ENCODE measurements around the gene DEFB128.
"Not testable (repeated sequence)": the region's sequence is repeated elsewhere in the genome, so short reads cannot be mapped to it uniquely, and the experiment has no call there.

The DEFB128 gene

DNA sequence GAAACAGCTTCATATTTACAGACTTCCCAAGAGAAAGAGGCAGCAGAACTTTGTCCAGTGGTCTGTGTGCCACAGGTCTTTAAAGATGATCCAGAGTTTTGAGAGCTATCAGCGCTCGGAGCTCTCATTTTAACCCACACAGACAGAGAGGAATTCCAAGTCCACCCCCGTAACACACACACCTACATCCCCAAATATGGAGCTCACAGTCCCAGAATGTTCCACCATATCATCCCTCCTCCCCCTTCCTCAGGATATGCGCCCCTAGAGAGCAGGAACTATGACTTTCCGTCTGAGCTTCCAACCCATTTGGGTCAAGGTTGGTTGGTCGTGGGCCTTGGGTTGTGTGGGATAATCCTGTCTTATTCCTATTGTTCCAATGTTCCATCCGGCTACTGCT lies at the start of gene DEFB128:
Gene DEFB128 (minus strand): TSS at position 101 of the 400 bp plus-strand sequence. CDS start 88 bp downstream, at position 13.
- no peak for DNase-seq

DNA sequence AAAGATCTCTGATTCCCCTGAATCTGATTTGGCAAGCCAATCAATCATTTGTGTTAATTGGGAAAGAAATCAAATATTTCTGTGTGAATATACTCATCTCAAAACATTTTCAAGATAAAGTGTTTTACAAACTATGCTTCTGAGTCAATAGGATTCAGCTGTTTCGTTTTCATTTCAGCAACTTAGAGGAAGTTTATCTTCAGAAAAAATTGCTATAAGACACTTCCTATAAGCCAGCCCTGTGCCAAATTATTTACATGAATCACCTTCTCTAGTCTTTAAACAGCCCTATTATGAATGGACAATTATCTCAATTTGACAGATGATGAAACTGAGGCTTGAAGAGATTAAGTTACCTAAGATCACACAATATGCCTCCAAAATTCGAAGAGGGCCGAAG lies 48.4 kb upstream of the DEFB128 start:
- DNase-seq: no peak

DNA sequence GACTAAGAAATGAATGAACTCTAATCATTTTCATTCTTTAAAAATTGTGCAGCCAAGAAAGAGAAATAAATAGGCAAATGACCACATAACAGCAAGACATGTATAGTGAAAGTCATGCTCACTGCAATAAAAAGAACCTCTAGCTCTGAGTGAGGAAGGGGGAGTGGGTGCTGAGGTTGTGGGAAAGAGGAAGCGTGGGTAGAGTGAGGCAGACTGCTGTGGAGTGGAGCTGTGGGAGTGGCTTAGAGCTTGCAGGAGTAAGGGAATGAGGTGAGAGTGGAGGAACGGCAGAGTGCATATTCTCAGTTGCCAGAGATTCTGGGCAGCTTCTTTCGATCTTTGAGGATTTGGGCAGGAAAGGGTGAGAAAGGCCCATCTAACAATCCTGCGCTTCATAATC lies 48.0 kb upstream of the DEFB128 start:
- DNase-seq: no peak

DNA sequence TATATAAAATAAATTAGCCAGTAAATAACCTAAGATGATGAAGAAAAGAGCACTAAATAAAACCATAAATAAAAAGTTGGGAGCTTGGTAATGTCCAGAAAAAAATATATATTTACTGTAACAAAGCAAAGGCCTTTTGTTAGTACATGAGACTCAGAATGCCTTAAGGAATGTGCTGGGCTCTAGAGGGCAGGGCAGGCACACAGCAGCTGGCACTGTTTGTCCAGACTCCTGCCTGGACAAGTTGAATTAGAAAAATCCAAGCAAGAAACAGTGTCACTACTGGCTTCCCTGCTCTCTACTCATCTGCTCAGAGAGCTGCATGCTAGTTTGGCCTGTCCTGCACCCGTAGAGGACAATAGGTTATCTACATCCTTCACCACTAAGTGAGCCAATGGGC lies 46.4 kb upstream of the DEFB128 start:
- DNase-seq: no peak

DNA sequence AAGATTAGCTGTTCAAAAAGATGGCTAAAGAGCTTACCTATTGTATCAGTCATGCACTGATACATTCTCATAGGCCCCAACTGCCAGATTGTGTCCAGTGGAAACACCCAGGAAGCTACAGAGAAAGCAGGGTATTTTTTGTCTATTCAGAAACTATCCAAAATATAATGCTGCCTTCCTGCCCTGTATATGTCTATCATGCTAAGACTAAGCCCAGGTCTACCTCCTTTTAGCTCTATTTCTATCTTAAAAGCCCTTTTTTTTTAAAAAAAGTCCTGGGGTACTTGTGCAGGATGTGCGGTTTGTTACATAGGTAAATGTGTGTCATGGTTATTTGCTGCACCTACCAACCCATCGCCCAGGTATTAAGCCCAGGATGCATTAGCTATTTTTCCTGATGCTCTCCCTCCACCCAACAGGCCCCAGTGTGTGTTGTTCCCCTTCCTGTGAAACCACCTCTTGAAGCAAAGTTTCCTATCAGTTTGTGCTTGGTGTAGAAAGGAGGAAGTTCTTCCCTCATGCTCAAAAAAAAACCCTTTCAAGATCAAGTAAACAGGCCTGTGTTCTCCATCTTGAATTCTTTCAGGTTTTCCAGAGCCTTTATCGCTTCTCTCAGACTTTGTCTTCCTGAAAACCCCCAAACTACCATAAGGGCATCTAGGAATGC lies 38.1 kb upstream of the DEFB128 start:
- DNase-seq: no peak

DNA sequence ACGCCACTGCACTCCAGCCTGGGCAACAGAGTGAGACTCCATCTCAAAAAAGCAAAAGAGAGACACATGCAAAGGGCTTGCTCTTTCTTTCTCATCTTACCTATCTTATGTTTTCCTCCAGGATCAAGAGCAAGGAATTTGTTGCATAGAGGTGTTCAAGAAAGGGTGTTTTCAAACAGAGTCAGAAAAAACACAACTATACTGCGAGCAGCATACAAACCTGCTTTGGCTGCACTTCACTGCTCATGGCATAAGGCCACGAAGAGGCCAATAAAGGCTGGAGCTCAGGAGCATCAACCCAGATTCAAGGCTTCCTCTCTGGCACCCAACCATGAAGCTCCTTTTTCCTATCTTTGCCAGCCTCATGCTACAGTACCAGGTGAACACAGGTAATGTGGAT lies 37.4 kb upstream of the DEFB128 start, which contains the start of gene DEFB129:
Gene DEFB129 (plus strand): TSS at position 301 of the 400 bp plus-strand sequence. CDS start 31 bp downstream, at position 332.
- no peak for DNase-seq

DNA sequence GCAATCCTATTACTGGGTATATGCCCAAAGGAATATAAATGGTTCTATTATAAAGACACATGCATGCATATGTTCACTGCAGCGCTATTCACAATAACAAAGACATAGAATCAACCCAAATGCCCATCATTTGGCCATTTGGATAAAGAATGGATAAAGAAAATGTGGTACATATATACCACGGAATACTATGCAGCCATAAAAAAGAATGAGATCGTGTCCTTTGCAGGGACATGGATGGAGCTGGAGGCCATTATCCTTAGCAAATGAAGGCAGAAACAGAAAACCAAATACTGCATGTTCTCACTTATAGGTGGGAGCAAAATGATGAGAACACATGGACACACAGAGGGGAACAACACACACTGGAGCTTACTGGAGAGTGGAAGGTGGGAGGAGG lies 36.4 kb upstream of the DEFB128 start:
- not testable (repeated sequence) for DNase-seq

DNA sequence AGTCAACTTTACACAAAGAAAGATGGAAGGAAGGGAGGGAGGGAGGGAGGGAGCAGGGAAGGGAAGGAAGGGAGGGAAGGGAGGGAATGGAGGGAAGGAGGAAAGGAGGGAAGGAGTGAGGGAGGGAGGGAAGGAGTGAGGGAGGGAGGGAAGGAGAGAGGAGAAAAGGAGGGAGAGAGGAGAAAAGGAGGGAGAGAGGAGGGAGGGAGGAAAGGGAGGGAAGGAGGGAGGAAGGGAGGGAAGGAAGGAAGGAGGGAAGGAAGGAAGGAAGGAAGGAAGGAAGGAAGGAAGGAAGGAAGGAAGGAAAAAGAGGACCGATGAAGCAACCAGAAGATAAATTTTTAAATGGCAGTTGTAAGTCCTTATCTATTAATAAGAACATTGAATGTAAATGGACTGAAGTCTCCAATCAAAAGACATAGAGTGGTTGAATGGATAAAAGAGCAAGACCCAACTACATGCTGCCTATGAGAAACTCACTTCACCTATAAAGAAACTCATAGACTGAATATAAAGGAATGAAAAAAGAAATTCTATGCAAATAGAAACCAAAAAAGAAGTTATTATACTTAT lies 31.8 kb upstream of the DEFB128 start:
- DNase-seq: no peak

DNA sequence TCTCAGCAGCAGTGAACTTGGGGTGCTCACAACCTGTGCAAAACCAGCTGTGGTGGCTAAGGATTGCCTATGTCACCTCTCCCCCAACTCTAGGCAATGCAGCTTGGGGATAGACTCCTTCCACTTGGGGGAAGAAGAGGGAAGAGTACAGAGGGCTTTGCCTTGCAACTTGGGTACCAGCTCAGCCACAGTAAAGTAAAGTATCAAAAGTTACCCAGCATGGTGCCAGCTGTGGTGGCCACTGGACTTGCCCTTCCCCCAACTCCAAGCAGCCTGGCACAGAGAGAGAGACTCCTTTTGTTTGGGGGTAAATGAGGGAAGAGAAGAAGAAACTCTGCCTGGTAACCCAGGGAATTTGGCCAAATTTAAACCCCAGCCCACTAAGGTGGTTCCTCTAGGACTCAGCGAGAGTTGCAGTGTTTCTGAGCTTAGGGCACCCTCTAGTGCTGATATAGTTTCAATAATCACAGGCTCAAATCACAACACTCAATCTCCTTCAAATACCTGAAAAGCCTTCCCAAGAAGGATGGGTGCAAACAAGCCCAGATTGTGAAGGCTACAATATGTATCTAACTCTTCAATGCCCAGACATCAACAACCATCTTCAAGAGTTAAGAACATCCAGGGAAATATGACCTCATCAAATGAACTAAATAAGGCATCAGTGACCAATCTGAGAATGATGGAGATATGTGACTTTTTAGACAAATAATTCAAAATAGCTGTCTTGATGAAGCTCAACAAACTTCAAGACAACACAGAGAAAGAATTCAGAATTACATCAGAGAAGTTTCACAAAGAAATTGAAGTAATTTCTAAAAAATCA lies 30.0 kb upstream of the DEFB128 start:
- no peak for DNase-seq

DNA sequence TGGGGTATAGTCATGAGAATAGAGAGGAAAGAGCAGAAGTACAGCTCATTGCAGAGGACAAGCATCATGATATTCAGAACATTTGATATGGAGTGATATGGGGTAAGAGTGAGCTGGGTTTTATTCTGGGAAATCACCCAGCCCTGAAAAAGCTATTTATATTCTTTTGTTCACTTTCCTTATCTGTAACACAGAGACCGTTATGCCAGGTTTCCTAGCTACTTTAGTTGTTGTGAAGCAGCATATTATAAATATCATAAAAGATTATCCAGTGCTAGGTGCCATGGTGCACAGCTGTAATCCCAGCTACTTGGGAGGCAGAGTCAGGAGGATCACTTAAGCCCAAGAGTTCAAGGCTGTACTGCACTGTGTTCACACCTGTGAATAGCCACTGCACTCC lies 27.8 kb upstream of the DEFB128 start:
- no peak for DNase-seq

DNA sequence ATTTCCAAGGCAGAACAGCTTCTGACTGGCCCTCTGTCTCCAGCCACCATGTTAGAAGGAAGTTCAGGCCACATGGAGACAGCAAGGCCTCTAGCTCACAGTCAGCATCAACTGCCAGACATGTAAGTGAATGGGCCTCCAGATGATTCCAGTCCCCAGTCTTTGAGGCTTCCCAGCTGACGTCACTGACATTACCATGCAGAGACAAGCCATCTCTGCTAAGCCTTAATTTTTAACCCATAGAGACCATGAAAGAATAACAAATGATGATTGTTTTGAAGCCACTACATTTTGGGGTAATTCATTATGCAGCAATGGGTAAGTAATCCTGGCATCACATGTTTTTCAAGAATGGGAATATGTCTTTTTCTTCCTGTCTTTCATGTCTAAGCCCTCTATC lies 26.3 kb upstream of the DEFB128 start:
- no peak for DNase-seq

DNA sequence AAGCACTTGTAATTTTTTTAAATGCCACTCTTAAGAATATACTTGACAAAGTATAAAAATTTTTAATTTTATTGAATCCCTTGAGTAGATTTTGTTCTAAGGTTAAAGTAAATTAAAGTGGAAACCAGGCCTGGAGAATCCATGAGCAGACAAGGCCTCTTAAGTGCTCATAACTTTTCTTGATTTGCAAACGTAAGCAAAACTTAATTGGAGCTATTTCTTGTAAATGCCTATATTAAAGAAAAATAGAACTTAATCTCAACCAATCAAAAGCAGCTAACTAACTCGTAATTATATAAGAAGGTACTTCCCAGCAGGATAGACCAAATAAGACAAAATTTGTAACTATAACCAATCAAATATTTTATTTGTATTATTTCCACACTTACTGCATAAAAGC lies 24.9 kb upstream of the DEFB128 start:
- no peak for DNase-seq

DNA sequence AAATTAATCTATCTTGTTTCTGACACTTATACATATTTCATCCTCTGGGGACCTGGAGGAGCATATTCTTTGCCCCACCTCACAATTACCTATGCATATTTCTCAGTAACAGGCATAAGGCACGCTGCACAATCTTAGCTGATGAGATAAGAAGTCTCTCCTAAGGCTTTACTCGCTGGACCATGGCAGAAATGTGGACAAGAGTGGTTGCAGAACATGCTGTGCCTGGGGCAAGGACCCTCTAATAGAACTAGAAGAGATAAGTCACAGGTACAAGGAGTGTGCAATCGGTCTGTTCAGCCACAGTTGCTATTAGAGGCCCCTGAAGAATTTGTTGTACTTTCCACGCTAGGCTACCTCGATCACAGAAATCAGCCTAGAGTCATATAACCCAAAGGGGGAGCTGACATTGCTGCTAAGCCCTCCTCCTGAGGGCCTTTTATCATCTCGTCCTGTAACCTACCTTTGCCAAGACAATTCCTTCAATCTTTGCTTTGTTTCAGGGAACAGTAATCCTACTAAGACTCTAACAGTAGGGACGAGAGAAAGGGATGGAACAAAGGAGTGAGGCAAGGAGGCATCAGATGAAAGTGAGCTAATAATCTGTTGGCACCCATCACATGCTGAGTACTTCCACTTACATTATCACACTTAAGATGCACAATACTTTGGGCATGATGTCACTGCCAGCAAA lies 21.4 kb upstream of the DEFB128 start:
- DNase-seq: no peak

DNA sequence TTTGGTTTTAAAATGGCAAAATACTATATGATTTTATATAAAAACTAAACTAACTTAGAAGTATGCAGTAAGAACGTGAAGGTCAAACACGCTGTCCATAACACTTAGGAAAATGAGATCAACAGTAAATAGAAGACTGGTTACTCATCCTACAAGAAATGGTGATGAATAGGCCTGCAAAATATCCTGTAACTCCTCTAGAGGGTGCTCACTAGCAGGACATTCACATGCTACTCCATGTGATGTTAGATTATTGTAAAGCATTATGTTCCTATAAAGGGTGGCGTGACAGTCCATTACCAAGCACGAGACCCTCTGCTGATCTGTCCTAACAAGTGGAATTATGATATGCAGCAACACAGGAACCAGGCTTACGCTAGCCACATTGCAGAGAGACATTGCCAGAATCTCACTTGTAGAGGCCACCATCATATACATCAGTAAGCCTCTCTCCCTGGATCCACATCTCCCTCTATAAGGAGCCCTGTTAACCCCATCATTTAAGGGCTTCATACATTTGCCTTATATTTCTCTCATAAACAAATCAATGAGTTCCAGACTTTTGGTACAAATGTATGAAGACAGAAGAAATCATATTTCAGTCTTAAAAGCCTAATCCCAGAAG lies 19.5 kb upstream of the DEFB128 start:
- DNase-seq: no peak

DNA sequence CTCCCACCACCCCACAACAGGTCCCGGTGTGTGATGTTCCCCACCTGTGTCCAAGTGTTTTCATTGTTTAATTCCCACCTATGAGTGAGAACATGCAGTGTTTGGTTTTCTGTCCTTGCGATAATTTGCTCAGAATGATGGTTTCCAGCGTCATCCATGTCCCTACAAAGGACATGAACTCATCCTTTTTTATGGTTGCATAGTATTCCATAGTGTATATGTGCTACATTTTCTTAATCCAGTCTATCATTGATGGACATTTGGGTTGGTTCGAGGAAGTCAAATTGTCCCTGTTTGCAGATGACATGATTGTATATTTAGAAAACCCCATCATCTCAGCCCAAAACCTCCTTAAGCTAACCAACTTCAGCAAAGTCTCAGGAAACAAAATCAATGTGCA lies 14.1 kb upstream of the DEFB128 start:
- DNase-seq: not testable (repeated sequence)

DNA sequence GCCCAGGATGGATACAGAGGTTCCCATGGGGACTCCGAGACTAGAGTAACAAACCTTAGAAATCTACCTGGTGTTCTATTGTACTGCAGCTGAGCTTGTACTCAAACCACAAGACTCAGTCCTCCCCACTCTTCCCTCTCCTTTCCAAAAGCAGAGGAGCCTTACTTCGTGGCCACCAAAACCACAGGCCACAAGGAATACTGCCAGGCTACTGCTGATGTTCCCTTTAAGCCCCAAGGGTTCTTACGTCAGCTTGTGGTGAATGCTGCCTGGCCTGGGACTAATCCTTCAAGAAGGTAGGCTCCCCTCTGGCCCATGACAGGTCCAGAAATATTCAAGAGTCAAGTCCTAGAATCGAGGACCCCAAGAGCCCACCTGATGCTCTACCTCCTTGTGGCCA lies 10.5 kb upstream of the DEFB128 start:
- DNase-seq: no peak

DNA sequence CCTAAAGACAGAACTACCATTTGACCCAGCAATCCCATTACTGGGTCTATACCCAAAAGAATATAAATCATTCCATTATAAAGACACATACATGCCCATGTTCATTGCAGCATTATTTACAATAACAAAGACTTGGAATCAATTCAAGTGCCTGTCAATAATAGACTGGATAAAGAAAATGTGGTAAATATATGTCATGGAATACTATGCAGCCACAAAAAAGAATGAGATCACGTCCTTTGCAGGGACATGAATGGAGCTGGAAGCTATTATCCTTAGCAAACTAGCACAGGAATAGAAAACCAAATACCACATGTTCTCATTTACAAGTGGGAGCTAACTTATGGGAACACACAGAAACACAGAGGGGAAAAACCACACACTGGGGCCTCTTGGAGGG lies 8.7 kb upstream of the DEFB128 start:
- DNase-seq: no peak

DNA sequence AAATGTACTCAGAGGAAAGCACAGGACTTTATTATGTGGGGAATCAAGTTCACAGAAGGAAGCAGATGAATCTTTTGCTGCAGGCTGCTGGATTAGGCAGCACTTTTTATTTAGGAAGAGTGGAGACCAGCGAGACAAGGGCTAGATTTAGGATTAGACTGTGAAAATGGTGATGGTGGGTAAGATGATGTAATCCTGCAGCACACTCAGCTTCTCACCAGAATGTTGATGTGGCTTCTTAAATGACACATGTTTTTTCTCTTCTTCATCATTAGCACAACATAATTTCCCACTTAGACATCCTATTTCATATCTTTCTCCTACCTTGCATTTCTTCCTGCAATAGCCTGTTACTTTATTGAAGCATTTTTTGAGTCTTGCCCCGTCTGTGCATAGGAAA lies 1.8 kb downstream of the DEFB128 start:
- no peak for DNase-seq

DNA sequence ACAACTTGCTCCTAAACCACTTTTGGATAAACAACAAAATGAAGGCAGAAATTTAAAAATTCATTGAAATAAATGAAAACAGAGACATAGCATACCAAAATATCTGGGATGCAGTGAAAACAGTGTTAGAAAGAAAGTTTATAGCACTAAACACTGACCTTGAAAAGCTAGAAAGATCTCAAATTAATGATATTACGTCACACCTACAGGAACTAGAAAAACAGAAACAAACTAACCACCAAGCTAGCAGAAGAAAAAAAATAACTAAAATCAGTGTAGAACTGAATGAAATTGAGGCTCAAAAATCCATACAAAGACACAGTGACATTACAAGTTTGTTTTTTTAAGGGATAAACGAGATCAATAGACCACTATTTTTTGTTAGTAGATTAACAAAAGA lies 5.2 kb downstream of the DEFB128 start:
- DNase-seq: no peak

DNA sequence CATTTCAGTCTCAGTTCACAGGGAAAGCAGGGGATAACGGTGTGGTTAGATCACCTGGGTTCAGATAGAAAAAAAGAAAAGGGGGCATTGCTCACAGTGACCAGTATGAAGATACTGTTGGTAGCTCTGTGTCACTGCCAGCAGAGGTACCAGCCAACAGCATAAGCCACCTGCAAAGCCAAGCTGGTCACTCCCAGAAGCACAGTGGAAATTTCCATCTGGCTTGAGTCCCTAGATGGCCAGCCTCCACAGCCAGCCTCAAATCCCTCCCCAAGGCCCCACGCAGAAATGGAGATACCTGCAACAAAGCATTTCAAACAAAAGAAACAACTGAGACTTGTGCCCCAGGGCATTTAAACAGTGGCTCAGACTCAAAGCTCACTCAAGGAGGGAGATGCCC lies 20.6 kb downstream of the DEFB128 start:
- DNase-seq: no peak

DNA sequence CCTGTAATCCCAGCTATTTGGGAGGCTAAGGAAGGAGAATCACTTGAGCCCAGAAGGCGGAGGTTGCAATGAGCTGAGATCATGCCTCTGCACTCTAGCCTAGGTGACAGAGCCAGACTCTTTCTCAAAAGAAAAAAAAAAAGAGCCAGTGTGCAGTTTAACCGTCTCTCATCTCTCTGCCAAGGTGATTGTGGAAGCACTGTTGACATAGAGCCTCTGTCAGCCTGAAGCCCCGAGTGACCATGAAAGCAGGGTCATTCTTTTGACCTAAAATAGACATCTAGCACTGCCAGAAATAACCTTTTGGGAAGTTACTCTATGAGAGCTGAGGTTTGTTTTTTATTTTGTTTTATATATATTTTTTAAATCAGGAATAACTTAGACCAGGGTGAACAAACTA lies 24.9 kb downstream of the DEFB128 start:
- no peak for DNase-seq

DNA sequence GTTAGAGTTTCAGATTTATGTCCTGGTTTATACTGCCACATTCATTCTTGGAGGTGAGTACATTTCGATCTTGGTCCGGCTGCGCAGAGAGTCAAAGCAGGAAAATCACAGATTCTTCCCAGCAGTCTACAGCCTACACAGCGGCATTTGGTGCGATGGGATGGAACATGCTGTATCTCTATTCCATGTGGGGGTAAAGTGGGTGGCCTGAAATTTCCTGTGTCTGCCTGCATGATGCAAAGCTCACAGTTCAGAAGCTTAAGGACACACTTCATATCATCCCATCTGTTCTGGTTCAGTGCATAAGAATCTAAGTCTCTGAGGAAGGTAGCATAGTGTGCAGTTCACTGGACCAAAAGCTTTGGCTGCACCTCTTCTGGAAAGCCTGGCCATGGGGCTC lies 32.4 kb downstream of the DEFB128 start, which contains the start of gene DEFB127:
Gene DEFB127 (plus strand): TSS at position 301 of the 400 bp plus-strand sequence. CDS start 91 bp downstream, at position 392.
- no peak for DNase-seq

DNA sequence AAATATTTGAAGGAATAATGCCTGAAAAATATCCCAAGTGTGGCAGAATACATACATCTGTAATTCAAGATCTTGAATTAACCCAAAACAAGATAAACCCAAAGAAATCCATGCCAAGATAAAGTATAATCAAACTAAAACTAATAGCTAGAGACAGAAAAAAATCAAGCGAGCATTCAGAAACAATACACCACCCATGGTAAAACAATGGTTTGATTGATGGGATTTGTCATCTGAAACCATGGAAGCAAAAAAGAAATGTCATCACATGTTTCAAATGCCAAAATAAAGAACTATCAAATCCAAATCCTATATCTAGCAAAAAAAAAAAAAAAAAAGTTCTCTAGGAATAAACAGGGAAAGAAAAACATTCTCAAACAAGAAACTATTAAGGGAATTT lies 37.4 kb downstream of the DEFB128 start:
- DNase-seq: no peak
